Astrocyte (in vitro differentiated cells and primary cell): ENCODE data around the gene ZMYND8.

ENCODE experiments used
- CTCF ChIP-seq: IDR thresholded peaks from 2 replicates; pipeline ENCODE4 v1.5.1; 2011; ENCODE audit warnings: low read depth, mild to moderate bottlenecking, inconsistent platforms, low read length, moderate library complexity; ENCODE audit not compliant: insufficient read depth
- EZH2 ChIP-seq: IDR thresholded peaks from 2 replicates; pipeline ENCODE4 v1.6.1; 2012; ENCODE audit warnings: mild to moderate bottlenecking, low read length, inconsistent platforms; ENCODE audit not compliant: insufficient read depth

GRCh38 chr20:47337413-47337812 lies 19.1 kb downstream of the ZMYND8 start:
- TF ChIP-seq CTCF (no peak), EZH2 (no peak)
